Measurements from ENCODE around the gene CFAP77.

The CFAP77 gene

DNA sequence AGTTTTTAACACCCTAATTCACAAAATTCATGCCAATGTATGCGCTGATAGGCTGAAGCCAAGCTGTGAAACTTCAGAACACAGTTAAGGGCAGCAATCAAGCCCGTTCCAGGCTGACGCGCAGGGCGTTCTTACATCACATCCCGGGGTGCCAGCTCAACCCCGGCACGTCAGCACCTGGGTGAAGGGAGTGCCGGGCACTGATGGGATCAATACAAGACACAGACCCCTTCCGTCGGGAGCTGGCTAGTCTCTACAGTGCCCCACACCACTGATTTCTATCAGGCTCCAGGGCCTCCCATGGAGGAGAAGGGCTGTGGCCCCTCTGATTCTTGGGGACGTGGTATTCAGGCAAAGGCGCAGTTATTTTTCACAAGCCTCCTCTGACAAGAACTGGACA, 184.4 kb downstream of the CFAP77 start:
- FAIRE-seq (no peak), DNase-seq (ENCODE audit: low spot score) (no peak)

DNA sequence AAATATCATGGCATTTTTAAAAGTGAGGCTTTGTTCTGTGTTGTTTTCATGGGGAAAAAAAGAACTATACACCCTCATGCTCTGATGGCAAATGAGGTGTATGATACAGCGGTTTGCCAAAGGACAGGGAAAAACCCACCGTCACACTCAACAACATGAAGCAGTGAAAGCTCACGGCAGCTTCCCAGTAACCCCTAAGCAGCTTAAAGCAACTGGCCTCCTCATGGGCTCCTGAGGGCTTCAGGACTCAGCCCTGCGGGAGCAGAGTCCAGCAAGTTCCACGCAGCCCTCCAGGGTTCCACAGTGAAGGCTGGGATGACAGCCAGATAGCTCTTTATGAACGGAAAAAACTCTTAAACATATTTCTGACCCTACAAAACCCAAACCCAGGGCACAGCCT, 185.3 kb downstream of the CFAP77 start:
- no peak for FAIRE-seq
- no peak for DNase-seq (ENCODE audit: low spot score)

DNA sequence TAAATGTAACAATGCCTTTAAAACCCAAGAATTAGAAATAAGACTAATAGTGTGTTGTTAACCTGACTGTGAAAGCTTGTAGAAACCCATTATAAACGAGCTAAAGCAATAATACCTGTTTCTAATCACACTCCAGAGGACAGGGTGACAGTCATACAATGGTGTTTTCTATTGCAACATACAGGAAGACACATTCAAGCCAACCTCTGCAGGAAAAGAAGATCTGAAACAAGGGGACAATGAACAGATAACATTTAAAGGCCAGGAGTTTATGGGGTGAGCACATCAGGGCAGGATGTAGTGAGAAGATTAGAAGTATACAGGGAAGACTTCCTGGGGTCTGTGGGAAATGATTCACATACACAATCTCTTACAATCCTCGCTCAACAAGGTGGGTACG, 186.2 kb downstream of the CFAP77 start:
- DNase-seq (ENCODE audit: low spot score) (no peak), FAIRE-seq (no peak)

DNA sequence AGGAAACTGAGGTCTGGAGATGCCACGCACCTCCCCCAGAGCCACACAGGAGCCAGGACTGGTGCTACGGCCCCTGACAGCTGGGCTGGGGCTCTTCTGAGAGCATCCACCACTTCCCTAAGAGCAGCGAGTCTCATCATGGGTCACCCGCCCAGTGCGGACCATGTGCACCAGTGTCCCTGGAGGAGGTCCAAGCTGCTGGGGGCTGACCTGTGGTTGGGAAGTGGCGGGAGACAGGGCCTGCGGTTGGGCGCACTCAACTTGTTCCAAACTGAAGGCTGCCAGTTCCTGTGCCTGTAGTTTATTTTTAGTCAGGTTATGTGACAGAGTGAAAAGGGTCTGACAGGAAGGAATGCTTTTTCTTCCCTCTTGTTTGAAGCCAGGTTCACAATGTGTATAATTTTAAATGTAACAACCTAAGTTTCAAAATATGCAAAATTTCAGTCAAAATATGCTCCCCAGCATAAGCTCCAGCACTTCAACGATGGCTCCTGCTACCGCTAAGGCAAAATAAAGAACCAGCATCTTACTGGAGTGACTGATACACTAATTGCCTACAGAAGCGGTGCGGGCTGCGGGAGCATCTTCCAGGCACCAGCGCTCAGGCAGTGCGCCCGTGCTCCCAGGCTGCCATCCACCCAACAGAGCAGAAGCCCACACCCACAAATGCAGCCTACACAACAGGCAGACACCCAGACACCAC, 187.2 kb downstream of the CFAP77 start:
- FAIRE-seq = peak; percentile 8
- DNase-seq (ENCODE audit: low spot score) = peak; percentile 42

DNA sequence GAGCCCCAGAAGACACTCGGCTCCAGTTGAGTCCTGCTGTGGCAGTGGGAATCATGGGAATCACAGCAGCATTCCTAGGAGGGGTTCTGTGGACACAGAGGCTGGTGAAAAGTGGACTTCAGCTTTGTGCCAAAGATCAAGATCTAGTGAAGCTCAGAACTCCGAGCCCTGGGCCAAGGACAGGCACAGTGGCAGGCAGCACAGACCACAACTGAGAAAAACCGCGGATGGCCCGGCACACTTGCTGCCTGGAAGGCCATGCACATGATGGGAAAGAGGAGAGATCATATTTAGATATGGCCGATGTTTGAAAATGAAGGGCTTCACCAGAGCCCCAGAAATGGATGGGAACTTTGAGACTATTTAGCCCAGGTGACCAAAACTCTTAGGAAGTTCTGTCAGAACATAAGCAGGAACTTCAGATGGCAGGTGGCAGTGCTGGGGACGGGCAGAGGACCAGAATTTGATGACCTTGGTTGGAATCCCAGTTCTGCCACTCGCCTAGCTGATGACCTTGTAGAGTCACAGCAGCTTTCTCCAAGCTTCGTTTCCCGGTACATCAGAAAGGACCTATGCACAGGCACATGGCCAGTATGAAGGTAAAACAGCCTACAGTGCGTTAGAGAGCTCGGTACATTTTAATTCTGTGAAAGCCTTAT, 190.4 kb downstream of the CFAP77 start:
- no peak for FAIRE-seq
- no peak for DNase-seq (ENCODE audit: low spot score)

DNA sequence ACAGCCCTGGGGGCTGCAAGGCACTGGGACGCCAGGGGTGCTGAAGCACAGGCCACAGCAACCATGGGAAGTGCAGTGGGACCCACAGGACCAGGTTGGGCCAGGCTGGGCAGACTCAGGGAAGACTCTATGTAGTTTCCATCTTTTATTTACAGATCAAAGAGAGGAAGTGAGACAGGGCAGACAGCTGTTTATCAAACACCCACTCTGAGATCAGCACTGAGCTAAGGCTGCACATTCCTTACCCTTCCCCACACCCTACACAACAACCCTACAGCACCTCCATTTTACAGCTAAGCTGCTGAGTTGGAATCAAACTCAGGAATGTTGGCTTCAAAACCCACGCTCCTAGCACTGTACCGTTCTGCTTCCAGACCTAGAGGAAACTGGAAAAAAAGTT, 192.2 kb downstream of the CFAP77 start:
- DNase-seq (ENCODE audit: low spot score) (no peak), FAIRE-seq (no peak)

DNA sequence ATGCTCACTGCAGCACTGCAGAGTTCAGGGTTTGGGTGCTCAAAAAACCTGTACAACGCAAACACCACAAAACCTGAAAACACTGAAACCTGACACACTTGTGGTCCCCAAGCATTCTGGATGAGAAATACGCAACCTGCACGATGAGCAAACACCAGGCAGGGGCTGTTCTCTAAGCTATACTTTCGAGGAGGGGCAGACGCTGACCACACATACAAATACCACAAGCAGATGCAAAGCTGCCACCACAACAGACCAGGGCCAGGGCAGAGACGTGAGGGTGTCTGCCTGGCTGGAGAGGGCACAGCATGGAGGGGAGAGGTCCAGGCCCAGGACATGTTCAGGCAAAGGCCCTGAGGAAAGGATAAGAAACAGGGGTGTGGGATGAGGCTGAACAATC, 195.4 kb downstream of the CFAP77 start:
- no peak for FAIRE-seq

DNA sequence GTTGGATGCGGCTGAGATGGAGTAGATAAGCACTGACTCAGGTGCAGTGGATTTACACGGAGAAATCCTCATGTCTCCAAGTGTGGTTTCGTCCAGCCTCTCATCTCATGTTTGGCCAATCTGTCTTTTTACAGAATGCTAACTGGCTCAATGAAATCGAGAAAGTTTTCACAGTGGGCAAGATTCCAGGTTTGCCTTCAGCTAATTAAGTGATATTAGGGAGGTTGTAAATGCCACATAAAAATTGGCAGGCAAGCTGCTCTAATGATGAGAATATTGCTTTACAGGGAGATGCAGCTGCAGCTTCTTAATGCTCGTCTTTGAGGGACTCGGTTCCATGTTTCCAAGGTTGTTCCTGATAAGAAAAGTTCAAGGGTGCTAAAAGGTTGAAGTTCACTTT, 196.1 kb downstream of the CFAP77 start:
- DNase-seq (ENCODE audit: low spot score) (no peak), FAIRE-seq (no peak)

More for the DNA sequence above, 195.4 kb downstream of the CFAP77 start:
- no peak for DNase-seq (ENCODE audit: low spot score)

DNA sequence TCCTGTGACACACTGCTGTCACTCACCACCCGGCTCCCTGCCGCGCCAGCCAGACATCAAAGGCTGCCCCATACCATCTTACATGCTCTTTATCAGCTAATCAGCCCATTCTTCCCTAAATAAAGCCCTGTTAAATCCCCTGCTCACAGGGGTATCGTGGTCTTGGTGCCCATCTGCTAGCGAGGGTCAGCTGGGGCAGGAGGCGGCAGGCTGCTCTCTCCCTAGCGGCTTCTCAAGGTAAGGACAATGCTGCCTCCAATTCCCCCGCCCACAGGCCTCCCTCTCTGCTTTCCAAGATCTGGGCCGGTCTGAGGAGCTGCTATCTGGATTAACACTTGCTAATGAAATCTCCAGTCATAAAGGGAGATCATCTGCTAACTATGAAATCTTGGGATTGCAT, 199.2 kb downstream of the CFAP77 start:
- DNase-seq (ENCODE audit: low spot score) = no peak
- FAIRE-seq = no peak

DNA sequence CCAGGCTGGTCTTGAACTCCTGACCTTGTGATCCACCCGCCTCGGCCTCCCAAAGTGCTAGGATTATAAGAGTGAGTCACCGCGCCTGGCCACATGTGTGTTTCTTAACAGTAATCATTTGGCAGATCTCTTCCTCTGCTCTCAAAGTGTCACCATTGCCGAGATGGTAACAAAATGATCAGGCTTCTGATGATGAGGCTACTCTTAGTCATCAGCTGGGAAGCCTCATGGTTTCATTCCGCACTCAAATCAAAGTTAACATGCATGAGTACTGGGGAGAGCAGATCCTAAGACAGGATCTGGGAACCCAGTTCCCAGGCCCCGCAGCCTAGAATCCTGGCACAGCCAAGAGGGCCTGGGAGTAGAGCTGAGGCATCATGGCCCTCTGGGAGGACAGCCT, 199.8 kb downstream of the CFAP77 start:
- peak; percentile 78 for FAIRE-seq
- peak; percentile 91 for DNase-seq (ENCODE audit: low spot score)

DNA sequence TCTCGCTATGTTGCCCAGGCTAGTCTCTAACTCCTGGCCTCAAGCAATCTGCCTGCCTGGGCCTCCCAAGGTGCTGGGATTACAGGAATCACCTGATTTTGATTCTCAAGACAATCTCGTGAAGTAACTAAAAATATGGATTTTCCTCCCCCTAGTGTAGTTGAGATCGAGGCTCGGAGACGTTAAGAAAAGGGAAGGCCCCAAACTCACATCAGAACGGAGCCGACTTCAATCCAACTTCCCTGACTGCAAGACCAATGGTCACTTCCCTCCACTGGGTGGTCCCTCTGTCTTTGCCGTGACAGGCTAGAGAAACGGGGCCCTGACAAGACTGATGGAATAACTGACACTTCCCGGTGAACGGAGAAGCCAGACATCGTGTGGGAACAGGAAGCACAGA, 200.7 kb downstream of the CFAP77 start:
- FAIRE-seq = no peak
- DNase-seq (ENCODE audit: low spot score) = peak; percentile 51

DNA sequence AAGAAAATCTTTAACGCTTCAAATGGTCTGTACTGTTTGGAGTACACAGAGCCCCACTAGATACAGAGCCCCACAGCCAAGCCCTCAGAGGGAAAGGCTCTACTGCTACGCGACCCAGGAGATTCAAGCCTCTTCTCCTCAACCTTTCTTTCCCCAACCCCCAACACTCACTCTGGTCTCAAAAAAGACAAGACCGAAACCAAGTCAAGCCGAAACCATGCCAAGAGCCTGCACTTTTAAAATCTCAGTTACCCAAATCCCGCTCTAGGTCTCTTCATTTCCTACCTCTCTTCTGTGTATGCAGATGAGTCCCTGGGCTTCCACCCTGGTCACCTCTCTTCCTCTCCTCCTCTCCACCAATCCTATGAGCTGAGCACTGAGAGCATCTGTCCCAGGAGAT, 204.3 kb downstream of the CFAP77 start:
- DNase-seq (ENCODE audit: low spot score) (no peak), FAIRE-seq (no peak)

DNA sequence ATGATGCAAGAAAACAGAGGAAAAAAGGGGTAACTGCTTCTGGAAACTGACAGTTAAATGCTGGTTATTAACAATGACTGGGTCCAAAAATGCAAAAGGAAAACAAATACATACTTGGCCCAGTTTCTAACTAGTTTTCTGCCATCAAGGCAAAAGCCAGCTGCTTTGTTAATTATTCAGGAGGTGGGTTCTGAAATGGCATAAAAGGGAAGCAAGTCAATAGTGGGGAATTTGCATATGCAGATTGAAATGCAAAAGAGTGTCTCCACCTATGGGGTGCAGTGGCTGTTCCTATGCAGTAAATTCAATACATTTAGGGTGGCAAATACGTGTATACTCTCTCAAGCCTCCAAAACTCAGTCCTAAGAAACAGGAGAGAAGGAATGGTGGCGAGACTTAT, 205.8 kb downstream of the CFAP77 start:
- DNase-seq (ENCODE audit: low spot score) (no peak), FAIRE-seq (no peak)

DNA sequence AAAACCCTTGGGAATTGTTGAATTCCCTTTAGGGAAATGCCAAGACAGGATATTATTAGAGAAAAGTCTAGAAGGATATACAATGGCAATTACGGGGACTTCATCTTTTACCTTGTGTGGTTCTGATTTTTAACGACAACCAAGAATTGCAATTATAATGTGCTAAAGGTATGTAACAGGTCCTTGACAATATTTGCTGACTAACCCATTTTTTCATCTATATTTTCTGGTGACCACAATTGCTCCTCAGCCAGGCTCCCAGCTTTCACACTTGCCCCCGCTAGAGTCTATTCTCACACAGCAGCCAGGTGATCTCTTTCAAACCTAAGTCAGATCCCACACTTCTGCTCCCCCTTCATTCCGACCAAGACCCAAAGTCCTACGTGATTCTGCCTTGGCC, 206.7 kb downstream of the CFAP77 start:
- DNase-seq (ENCODE audit: low spot score) (no peak), FAIRE-seq (no peak)

DNA sequence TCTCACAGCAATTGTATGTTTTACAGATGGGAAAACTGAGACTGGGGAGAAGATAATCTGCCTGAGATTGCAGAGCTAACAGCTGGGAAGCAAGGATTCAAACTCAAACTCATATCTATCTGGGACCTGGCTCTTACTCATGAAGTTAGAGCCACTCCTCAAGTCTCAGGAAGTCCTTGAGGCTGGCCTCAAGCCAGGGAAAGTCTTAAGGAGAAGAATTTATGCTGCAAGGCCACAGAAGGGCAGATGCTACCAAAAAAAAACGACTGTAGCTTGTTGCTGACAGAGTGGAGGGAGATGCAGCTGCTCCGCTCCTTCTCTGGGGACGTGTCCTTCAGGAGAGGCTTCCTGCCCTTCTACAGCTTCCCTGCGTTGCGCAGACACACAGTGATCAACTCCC, 212.1 kb downstream of the CFAP77 start:
- FAIRE-seq = no peak

More for the DNA sequence above, 212.1 kb downstream of the CFAP77 start:
- DNase-seq (ENCODE audit: low spot score) = no peak

All from RCC 7860 (cell line).